ENCODE data around the gene IGLL5. TPM values are rescaled to one million over a fixed set of nuclear protein-coding genes. Genes with fewer than 3 reads are reported as not detected.

IGLL5 gene
- total and polyA plus RNA-seq, 2 donors (not counting 1 experiment from before 2014, with no cell fraction given), result not detected

DNA sequence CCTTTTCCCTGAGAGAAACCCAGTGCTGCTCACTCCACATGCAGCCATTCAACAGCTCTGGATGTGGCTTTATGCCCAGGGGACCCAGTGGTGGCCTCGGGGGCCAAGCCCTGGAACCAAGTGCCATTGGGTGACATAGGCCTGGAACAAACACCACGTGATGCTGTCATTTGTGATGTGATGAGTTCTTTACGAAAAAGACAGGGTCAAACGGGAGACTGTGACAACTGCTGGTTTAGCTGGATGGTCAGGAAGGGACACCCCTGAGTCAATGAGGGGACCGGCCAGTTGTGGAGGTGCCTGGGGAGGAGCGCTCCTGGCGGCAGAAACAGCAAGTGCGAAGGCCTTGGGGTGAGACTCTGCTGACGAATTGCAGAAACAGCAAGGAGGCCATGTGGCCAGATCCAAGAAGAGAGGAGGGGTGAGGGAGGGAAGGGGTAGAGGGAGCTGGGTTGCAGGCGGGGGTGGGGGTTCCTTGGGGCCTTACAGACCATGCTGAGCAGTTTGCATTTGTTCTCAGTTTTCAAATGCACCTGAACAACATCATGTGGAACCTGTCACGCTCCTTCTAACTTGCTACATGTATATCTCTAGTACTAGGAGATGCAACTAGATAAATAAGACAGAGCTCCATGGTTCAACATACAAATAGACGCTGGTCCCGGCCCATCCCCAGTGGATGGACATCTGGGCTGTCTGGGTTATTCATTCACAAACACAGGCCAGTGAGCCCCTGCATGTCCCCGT lies 56.1 kb downstream of the IGLL5 start:
- peak in 1 of 2 donors; percentile 8 for TF ChIP-seq CTCF (conservative IDR thresholded peaks at IDR 0.05 in 1 of 2, IDR thresholded peaks at IDR 0.05 in 1 of 2; ENCODE audit: low read depth in 1 of 2, low read length in 2 of 2)
- TF ChIP-seq EZH2 (IDR thresholded peaks at IDR 0.05; ENCODE audit: low read length, missing control alignments), result no peak
- H2AFZ ChIP-seq (ENCODE audit: low read length), result no peak overlapping the region
- no peak overlapping the region for H3K9ac ChIP-seq (ENCODE audit: insufficient read depth, low read length)
- H3K9me3 ChIP-seq (ENCODE audit: control insufficient read depth, insufficient read depth, low read depth, low read length), result no peaks in the 10 kb centered on the region
- no peaks in the 10 kb centered on the region for H3K27me3 ChIP-seq (ENCODE audit: control insufficient read depth, insufficient read depth, low read length)
- H4K20me1 ChIP-seq (ENCODE audit: control insufficient read depth, extremely low read depth, insufficient read depth, low read length), result no peaks in the 10 kb centered on the region
- H3K27ac ChIP-seq (ENCODE audit: insufficient read depth, low read length), result no peak overlapping the region
- no peak overlapping the region for H3K4me2 ChIP-seq (ENCODE audit: extremely low read depth, insufficient read depth, low read length)
- H3K79me2 ChIP-seq (ENCODE audit: control insufficient read depth, insufficient read depth, low read length), result no peaks in the 10 kb centered on the region
- H3K4me1 ChIP-seq (ENCODE audit: control insufficient read depth, extremely low read depth, insufficient read depth, low read length), result no peaks in the 10 kb centered on the region
- no peak overlapping the region for H3K4me3 ChIP-seq (replicated peaks in 1 of 4; ENCODE audit: control extremely low read depth in 1 of 4, insufficient read depth in 1 of 4, low read depth in 3 of 4, low read length in 4 of 4)
- H3K36me3 ChIP-seq (ENCODE audit: control insufficient read depth, insufficient read depth, low read length), result no peaks in the 10 kb centered on the region
- no peak for DNase-seq (ENCODE audit: low read depth in 2 of 2)

DNA sequence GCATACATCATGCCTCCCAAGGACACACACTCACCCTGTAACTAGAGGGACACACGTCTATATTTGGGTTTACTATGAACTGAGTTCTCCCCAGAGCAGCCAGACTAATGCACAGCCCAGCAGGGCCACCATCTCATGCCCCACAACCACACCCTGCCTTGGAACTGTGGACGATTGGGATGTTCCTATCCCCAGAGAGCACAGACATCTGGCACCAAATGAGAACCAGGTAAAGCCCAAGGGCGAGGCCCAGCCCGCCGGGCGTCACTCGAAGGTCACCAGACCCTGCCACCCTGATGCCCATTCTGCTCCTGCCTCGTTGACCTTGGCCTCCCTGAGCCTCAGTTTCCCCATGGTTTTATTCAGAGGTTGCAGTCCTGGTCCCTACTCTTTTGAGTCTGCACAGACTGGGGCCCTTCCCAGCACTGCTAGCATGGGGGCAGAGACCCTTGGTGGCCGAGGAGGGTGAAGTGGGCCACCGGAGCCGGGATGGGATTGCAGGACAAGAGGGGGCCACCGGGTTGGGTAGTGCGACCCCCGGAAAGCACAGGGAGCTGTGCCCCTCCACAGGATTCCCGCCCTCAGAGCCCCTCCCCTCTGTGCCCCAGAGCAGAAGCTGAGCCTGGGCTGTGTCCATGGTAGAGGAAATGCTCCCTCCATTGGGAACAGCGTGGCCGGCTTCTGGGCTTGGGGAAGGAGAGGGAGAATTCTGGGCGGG lies 56.8 kb downstream of the IGLL5 start:
- H3K4me2 ChIP-seq (ENCODE audit: extremely low read depth, insufficient read depth, low read length), result no peak overlapping the region

More for the DNA sequence above, 56.8 kb downstream of the IGLL5 start:
- TF ChIP-seq EZH2 (IDR thresholded peaks at IDR 0.05; ENCODE audit: low read length, missing control alignments) (no peak), CTCF (conservative IDR thresholded peaks at IDR 0.05 in 1 of 2, IDR thresholded peaks at IDR 0.05 in 1 of 2; ENCODE audit: low read depth in 1 of 2, low read length in 2 of 2) (no peak)
- no peak overlapping the region for H3K9ac ChIP-seq (ENCODE audit: insufficient read depth, low read length)
- H3K27ac ChIP-seq (ENCODE audit: insufficient read depth, low read length), result no peak overlapping the region
- H4K20me1 ChIP-seq (ENCODE audit: control insufficient read depth, extremely low read depth, insufficient read depth, low read length), result no peaks in the 10 kb centered on the region
- H3K4me3 ChIP-seq (replicated peaks in 1 of 4; ENCODE audit: control extremely low read depth in 1 of 4, insufficient read depth in 1 of 4, low read depth in 3 of 4, low read length in 4 of 4), result no peak overlapping the region
- H3K36me3 ChIP-seq (ENCODE audit: control insufficient read depth, insufficient read depth, low read length), result no peaks in the 10 kb centered on the region
- H3K79me2 ChIP-seq (ENCODE audit: control insufficient read depth, insufficient read depth, low read length), result no peaks in the 10 kb centered on the region
- H3K27me3 ChIP-seq (ENCODE audit: control insufficient read depth, insufficient read depth, low read length), result no peaks in the 10 kb centered on the region
- no peak overlapping the region for H2AFZ ChIP-seq (ENCODE audit: low read length)
- no peak for DNase-seq (ENCODE audit: low read depth in 2 of 2)
- H3K4me1 ChIP-seq (ENCODE audit: control insufficient read depth, extremely low read depth, insufficient read depth, low read length), result no peaks in the 10 kb centered on the region
- no peaks in the 10 kb centered on the region for H3K9me3 ChIP-seq (ENCODE audit: control insufficient read depth, insufficient read depth, low read depth, low read length)

Measured in fibroblast of lung (primary cell).